WTC11 (cell line): Measurements from ENCODE around the gene HEPHL1. TPM values are rescaled to one million over a fixed set of nuclear protein-coding genes. Genes with fewer than 3 reads are reported as not detected.

Source experiments
- ATAC-seq: fragments of 200-7000 bp; cut with Tn5 transposase; 2 replicates; pipeline ENCODE4 v1.10.0; 2021; ENCODE audit warnings: mild to moderate bottlenecking, moderate library complexity
- CTCF ChIA-PET: fragments of 300-600 bp; sonication (Branson Sonifier 250); formaldehyde crosslinking; loops from one replicate; lab custom pipeline; 2021; ENCODE audit warnings: antibody characterized with exemption; lab: Charles Lee
- POLR2A ChIA-PET: fragments of 350-600 bp; sonication (Branson Sonifier 250); formaldehyde crosslinking; loops from one replicate; lab custom pipeline; 2021; ENCODE audit warnings: antibody characterized with exemption; lab: Charles Lee
- DNase-seq: peaks from one replicate; pipeline ENCODE4 v3.0.0; 2021; ENCODE audit warnings: low spot score
- H3K27ac Mint-ChIP-seq: 2 replicates; pipeline ENCODE4 v1.8.0; 2021; ENCODE audit warnings: mixed read lengths
- H3K27me3 Mint-ChIP-seq: 2 replicates; pipeline ENCODE4 v1.8.0; 2021; ENCODE audit warnings: low read depth, mild to moderate bottlenecking, moderate library complexity, mixed read lengths
- H3K36me3 Mint-ChIP-seq: 2 replicates; pipeline ENCODE4 v1.8.0; 2021; ENCODE audit warnings: mixed read lengths
- H3K4me1 Mint-ChIP-seq: 2 replicates; pipeline ENCODE4 v1.8.0; 2022; ENCODE audit warnings: mixed read lengths
- H3K4me3 Mint-ChIP-seq: 2 replicates; pipeline ENCODE4 v1.8.0; 2021; ENCODE audit warnings: mild to moderate bottlenecking, moderate library complexity, mixed read lengths
- H3K9me3 Mint-ChIP-seq: 2 replicates; pipeline ENCODE4 v1.8.0; 2021; ENCODE audit warnings: mixed read lengths
- ATF1 ChIP-seq: sonication (generic); formaldehyde crosslinking; IDR thresholded peaks from 2 replicates; pipeline ENCODE4 v1.8.1; 2023; ENCODE audit warnings: mild to moderate bottlenecking, moderate library complexity, missing genetic modification reagents
- ESRRA ChIP-seq: sonication (generic); formaldehyde crosslinking; IDR thresholded peaks from 2 replicates; pipeline ENCODE4 v1.8.1; 2022; ENCODE audit warnings: mild to moderate bottlenecking, missing genetic modification reagents, borderline replicate concordance
- RORB ChIP-seq: fragments of 250-450 bp; sonication (Bioruptor Pico); IDR thresholded peaks from 2 replicates; pipeline ENCODE4 v1.9.0; 2021; ENCODE audit warnings: mild to moderate bottlenecking
- SMAD3 ChIP-seq: sonication (generic); formaldehyde crosslinking; IDR thresholded peaks from 2 replicates; pipeline ENCODE4 v1.8.0; 2022; ENCODE audit warnings: missing genetic modification reagents, mild to moderate bottlenecking, borderline replicate concordance
- SMAD4 ChIP-seq: sonication (generic); formaldehyde crosslinking; IDR thresholded peaks from 2 replicates; pipeline ENCODE4 v1.8.0; 2022; ENCODE audit warnings: mild to moderate bottlenecking, missing genetic modification reagents
- ZNF121 ChIP-seq: sonication (generic); formaldehyde crosslinking; IDR thresholded peaks from 2 replicates; pipeline ENCODE4 v1.8.0; 2023; ENCODE audit warnings: missing genetic modification reagents
- ZNF138 ChIP-seq: sonication (generic); formaldehyde crosslinking; conservative IDR thresholded peaks from 2 replicates; pipeline ENCODE4 v1.8.1; 2022; ENCODE audit warnings: mild to moderate bottlenecking, moderate library complexity, missing genetic modification reagents
- total RNA-seq: library from RNA; stranded (reverse); gene quantifications from 3 replicates; pipeline ENCODE4 v1.2.3, GENCODE V29; 2021
- TF ChIP-seq, protein P1 (sequence below): sonication (generic); formaldehyde crosslinking; IDR thresholded peaks from 2 replicates; pipeline ENCODE4 v1.8.1; 2023; ENCODE audit warnings: mild to moderate bottlenecking, missing genetic modification reagents, borderline replicate concordance
- TF ChIP-seq, protein P2 (sequence below): fragments of 250-450 bp; sonication (Bioruptor Pico); IDR thresholded peaks from 2 replicates; pipeline ENCODE4 v1.9.0; 2021; ENCODE audit warnings: moderate library complexity, mild to moderate bottlenecking, inconsistent platforms, borderline replicate concordance
- TF ChIP-seq, protein P3 (sequence below): fragments of 250-450 bp; sonication (Bioruptor Pico); IDR thresholded peaks from 2 replicates; pipeline ENCODE4 v1.9.0; 2021; ENCODE audit warnings: mild to moderate bottlenecking
- TF ChIP-seq, protein P4 (sequence below): sonication (generic); formaldehyde crosslinking; IDR thresholded peaks from 2 replicates; pipeline ENCODE4 v1.8.1; 2023; ENCODE audit warnings: mild to moderate bottlenecking, missing genetic modification reagents, moderate library complexity
- TF ChIP-seq, protein P5 (sequence below): sonication (generic); formaldehyde crosslinking; conservative IDR thresholded peaks from 2 replicates; pipeline ENCODE4 v1.8.1; 2022; ENCODE audit warnings: mild to moderate bottlenecking, missing genetic modification reagents
- TF ChIP-seq, protein P6 (sequence below): fragments of 250-450 bp; sonication (Bioruptor Pico); IDR thresholded peaks from 2 replicates; pipeline ENCODE4 v1.9.0; 2021; ENCODE audit warnings: mild to moderate bottlenecking, borderline replicate concordance

Gene HEPHL1
- total RNA-seq, 1 experiment from 2014 or later: 0.13 TPM

DNA sequence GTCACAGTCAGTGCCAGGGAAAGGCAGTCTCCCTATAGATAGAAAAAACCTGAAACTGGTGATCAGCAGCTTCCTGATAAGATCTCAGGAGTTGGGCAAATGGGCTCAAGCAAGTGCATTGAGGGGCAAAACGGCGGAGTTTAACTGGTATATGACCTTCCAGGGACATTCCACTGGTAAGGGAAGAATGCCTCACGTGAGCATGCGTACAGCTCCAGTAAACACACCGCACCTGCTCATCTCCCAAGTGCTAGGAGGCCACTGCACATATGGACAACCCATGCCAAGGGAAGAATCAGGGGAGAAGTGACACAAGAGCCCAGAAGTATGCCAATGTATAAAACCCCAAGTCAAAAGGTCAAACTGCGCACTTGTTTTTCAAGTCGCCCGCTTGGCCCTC is 11.6 kb downstream of the HEPHL1 start:
- Mint-ChIP-seq H3K27me3 (no peaks in the 10 kb centered on the region), H3K36me3 (peaks cover 9% of the 10 kb centered on the region), H3K4me1 (peaks cover 9% of the 10 kb centered on the region), H3K4me3 (no peak overlapping the region), H3K27ac (no peak overlapping the region), H3K9me3 (peaks cover 19% of the 10 kb centered on the region)
- ChIA-PET POLR2A (no interaction called here), CTCF (no interaction called here)
- no peak for DNase-seq
- TF ChIP-seq, protein P1, sequence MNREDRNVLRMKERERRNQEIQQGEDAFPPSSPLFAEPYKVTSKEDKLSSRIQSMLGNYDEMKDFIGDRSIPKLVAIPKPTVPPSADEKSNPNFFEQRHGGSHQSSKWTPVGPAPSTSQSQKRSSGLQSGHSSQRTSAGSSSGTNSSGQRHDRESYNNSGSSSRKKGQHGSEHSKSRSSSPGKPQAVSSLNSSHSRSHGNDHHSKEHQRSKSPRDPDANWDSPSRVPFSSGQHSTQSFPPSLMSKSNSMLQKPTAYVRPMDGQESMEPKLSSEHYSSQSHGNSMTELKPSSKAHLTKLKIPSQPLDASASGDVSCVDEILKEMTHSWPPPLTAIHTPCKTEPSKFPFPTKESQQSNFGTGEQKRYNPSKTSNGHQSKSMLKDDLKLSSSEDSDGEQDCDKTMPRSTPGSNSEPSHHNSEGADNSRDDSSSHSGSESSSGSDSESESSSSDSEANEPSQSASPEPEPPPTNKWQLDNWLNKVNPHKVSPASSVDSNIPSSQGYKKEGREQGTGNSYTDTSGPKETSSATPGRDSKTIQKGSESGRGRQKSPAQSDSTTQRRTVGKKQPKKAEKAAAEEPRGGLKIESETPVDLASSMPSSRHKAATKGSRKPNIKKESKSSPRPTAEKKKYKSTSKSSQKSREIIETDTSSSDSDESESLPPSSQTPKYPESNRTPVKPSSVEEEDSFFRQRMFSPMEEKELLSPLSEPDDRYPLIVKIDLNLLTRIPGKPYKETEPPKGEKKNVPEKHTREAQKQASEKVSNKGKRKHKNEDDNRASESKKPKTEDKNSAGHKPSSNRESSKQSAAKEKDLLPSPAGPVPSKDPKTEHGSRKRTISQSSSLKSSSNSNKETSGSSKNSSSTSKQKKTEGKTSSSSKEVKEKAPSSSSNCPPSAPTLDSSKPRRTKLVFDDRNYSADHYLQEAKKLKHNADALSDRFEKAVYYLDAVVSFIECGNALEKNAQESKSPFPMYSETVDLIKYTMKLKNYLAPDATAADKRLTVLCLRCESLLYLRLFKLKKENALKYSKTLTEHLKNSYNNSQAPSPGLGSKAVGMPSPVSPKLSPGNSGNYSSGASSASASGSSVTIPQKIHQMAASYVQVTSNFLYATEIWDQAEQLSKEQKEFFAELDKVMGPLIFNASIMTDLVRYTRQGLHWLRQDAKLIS (CRISPR knock-in tag): no peak
- TF ChIP-seq, protein P2, sequence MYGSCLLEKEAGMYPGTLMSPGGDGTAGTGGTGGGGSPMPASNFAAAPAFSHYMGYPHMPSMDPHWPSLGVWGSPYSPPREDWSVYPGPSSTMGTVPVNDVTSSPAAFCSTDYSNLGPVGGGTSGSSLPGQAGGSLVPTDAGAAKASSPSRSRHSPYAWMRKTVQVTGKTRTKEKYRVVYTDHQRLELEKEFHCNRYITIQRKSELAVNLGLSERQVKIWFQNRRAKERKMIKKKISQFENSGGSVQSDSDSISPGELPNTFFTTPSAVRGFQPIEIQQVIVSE (CRISPR knock-in tag): no peak
- TF ChIP-seq ESRRA (CRISPR knock-in tag): no peak
- no peak for ATAC-seq

DNA sequence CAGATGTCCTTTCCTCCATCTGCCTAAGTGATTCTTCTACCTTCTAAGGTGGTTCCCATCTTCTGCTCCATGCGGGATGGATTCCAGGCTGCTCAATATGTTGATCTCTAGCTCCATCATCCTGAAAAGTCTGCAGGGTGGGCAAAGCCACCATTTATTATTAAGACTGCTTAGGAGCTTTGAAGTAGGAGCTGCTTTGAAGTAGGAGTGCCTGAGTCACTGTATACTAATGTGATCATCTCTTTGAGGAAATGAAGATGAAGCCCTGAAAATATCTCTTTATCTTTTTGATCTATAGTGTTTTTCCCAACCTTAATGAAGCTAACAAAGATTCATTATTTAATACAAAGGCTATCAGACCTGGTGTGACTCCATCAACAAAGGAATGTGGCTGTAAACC is 13.1 kb downstream of the HEPHL1 start:
- H3K27ac Mint-ChIP-seq: no peak overlapping the region
- H3K4me1 Mint-ChIP-seq: peaks cover 9% of the 10 kb centered on the region
- TF ChIP-seq SMAD4: no peak
- ChIA-PET POLR2A (no interaction called here), CTCF (no interaction called here)
- H3K27me3 Mint-ChIP-seq: no peaks in the 10 kb centered on the region
- ATAC-seq (no peak), DNase-seq (no peak)
- peaks cover 15% of the 10 kb centered on the region for H3K9me3 Mint-ChIP-seq
- H3K36me3 Mint-ChIP-seq: peaks cover 9% of the 10 kb centered on the region
- H3K4me3 Mint-ChIP-seq: no peak overlapping the region

DNA sequence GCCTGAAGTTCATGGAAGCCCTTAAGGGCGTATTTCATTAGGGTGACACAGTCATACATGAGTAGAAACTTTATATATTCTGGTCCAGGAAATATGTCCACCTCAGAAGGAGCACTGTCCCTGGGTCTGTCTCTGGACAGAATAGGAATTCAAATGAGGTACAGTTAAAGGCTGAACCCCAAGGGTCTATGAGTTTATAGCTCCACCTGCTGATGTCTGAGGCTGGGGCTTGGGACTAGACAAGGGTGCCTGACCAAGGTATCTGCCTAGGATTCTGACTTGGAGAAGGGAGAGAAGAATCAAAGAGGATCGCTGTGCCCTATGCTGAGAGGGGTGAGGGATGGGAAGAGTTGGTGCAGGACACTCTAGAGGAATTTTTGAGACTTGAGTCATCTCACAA is 14.9 kb downstream of the HEPHL1 start:
- Mint-ChIP-seq H3K9me3 (peaks cover 11% of the 10 kb centered on the region), H3K36me3 (peaks cover 9% of the 10 kb centered on the region), H3K4me1 (peaks cover 9% of the 10 kb centered on the region; the same call in 1 of the 2 replicates), H3K27ac (no peak overlapping the region), H3K27me3 (no peaks in the 10 kb centered on the region), H3K4me3 (no peak overlapping the region)
- DNase-seq: no peak
- POLR2A ChIA-PET: no interaction called here
- CTCF ChIA-PET: interaction anchor here (0.6 kb wide), 1 partner anchor 141 kb away, joined by 3 read pairs; no protein-coding TSS in a partner anchor
- ATAC-seq: no peak
- TF ChIP-seq, protein P1 (CRISPR knock-in tag): no peak
- TF ChIP-seq, protein P3, sequence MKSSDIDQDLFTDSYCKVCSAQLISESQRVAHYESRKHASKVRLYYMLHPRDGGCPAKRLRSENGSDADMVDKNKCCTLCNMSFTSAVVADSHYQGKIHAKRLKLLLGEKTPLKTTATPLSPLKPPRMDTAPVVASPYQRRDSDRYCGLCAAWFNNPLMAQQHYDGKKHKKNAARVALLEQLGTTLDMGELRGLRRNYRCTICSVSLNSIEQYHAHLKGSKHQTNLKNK (CRISPR knock-in tag): no peak
- TF ChIP-seq ATF1 (no peak), ZNF121 (no peak), ZNF138 (CRISPR knock-in tag) (no peak), SMAD3 (CRISPR knock-in tag) (no peak), RORB (no peak)
- TF ChIP-seq, protein P4, sequence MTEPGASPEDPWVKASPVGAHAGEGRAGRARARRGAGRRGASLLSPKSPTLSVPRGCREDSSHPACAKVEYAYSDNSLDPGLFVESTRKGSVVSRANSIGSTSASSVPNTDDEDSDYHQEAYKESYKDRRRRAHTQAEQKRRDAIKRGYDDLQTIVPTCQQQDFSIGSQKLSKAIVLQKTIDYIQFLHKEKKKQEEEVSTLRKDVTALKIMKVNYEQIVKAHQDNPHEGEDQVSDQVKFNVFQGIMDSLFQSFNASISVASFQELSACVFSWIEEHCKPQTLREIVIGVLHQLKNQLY (CRISPR knock-in tag): no peak
- TF ChIP-seq, protein P5, sequence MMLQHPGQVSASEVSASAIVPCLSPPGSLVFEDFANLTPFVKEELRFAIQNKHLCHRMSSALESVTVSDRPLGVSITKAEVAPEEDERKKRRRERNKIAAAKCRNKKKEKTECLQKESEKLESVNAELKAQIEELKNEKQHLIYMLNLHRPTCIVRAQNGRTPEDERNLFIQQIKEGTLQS: no peak
- TF ChIP-seq, protein P6, sequence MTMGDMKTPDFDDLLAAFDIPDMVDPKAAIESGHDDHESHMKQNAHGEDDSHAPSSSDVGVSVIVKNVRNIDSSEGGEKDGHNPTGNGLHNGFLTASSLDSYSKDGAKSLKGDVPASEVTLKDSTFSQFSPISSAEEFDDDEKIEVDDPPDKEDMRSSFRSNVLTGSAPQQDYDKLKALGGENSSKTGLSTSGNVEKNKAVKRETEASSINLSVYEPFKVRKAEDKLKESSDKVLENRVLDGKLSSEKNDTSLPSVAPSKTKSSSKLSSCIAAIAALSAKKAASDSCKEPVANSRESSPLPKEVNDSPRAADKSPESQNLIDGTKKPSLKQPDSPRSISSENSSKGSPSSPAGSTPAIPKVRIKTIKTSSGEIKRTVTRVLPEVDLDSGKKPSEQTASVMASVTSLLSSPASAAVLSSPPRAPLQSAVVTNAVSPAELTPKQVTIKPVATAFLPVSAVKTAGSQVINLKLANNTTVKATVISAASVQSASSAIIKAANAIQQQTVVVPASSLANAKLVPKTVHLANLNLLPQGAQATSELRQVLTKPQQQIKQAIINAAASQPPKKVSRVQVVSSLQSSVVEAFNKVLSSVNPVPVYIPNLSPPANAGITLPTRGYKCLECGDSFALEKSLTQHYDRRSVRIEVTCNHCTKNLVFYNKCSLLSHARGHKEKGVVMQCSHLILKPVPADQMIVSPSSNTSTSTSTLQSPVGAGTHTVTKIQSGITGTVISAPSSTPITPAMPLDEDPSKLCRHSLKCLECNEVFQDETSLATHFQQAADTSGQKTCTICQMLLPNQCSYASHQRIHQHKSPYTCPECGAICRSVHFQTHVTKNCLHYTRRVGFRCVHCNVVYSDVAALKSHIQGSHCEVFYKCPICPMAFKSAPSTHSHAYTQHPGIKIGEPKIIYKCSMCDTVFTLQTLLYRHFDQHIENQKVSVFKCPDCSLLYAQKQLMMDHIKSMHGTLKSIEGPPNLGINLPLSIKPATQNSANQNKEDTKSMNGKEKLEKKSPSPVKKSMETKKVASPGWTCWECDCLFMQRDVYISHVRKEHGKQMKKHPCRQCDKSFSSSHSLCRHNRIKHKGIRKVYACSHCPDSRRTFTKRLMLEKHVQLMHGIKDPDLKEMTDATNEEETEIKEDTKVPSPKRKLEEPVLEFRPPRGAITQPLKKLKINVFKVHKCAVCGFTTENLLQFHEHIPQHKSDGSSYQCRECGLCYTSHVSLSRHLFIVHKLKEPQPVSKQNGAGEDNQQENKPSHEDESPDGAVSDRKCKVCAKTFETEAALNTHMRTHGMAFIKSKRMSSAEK (CRISPR knock-in tag): no peak
